22Rv1 (cell line): ENCODE data around the gene JAKMIP2.

ENCODE experiments used
- H3K27ac ChIP-seq: fragments of 450-650 bp; 2 replicates; pipeline ENCODE4 v1.5.1; 2017
- ZFX ChIP-seq: fragments of 450-650 bp; IDR thresholded peaks from 2 replicates; pipeline ENCODE4 v1.6.1; 2017; ENCODE audit warnings: antibody characterized with exemption, borderline replicate concordance
- TF ChIP-seq, protein P1 (sequence below): fragments of 450-650 bp; IDR thresholded peaks from 2 replicates; pipeline ENCODE4 v1.5.1; 2017; ENCODE audit warnings: mild to moderate bottlenecking

The JAKMIP2 gene

DNA sequence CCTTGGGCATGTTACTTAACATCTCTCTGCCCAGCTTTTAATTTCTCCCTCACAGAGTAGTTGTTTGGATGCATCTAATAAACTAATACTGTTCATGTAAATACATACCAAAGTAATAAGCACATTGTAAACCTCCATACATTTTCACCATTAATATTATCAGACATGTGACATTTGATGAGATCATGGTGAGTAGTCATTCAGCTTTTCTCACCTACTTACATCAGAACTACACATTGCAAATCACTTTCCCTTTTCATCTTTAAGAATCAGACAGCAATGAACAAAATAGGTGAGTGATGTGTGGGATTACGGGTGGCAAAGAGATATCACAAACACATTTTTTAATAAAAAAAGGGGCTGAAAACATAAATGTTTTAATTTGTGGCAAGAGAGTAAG lies 89.3 kb downstream of the JAKMIP2 start:
- no peak overlapping the region for H3K27ac ChIP-seq
- TF ChIP-seq, protein P1, sequence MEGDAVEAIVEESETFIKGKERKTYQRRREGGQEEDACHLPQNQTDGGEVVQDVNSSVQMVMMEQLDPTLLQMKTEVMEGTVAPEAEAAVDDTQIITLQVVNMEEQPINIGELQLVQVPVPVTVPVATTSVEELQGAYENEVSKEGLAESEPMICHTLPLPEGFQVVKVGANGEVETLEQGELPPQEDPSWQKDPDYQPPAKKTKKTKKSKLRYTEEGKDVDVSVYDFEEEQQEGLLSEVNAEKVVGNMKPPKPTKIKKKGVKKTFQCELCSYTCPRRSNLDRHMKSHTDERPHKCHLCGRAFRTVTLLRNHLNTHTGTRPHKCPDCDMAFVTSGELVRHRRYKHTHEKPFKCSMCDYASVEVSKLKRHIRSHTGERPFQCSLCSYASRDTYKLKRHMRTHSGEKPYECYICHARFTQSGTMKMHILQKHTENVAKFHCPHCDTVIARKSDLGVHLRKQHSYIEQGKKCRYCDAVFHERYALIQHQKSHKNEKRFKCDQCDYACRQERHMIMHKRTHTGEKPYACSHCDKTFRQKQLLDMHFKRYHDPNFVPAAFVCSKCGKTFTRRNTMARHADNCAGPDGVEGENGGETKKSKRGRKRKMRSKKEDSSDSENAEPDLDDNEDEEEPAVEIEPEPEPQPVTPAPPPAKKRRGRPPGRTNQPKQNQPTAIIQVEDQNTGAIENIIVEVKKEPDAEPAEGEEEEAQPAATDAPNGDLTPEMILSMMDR = no peak
- TF ChIP-seq ZFX = no peak

DNA sequence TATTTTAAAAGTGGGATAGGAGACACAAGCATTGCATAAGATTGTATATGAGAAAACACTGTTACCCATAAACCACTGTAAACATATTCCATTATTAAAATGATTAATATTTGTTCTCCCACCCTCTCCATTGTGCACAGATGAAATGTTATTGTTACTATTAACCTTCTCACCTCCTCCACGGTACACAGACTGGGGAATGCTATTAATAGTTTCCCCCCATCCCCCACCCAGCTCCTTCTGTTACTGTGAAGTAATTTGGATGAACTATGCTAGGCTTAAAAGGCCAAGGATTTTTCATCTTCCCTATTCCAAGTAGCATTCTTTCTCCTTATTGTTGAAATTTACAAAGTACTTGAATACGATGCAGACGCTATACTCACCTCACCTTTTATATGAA lies 91.4 kb downstream of the JAKMIP2 start:
- no peak for TF ChIP-seq ZFX
- TF ChIP-seq, protein P1 = no peak
- no peak overlapping the region for H3K27ac ChIP-seq

DNA sequence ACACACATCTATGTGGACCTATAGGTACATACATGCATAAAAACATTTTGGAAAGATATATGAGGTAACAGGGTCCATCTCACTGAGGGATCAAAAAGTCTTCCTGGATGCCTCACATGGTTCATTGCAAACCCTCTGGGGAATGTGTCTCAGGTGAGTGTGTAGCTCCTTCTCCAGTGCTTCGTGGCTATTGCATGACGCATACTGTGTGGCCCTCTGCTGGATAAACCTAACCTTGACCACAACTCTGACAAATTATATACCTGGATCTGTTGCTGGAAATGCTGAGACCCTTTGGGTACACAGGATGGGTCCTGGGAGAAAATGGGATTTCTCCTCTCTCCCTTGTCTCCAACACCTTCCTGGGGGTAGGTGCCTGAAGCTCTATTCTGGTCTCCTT lies 91.9 kb downstream of the JAKMIP2 start:
- TF ChIP-seq ZFX = no peak
- TF ChIP-seq, protein P1 = no peak; the same call in 1 of the 2 replicates

DNA sequence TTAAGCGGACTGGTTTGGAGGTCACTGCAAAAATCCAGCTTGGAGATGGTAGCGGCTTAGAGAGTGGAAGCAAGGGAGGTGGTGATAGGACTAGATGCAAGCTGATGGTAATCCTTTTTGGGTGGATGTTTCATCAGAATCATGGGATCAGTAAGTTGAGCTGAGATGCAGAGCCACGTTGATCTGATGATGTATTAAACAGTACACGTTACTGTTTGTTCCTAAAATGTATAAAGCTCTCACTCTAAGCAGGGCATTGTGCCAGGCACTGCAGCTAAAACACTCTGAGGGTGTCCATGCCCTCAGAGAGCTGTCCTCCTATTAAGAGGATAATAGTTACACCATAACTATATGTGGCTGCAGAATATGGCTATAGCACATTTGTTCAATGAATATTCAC lies 93.1 kb downstream of the JAKMIP2 start:
- TF ChIP-seq, protein P1 = no peak
- no peak for TF ChIP-seq ZFX
- H3K27ac ChIP-seq = no peak overlapping the region

More for the DNA sequence above, 91.9 kb downstream of the JAKMIP2 start:
- no peak overlapping the region for H3K27ac ChIP-seq

DNA sequence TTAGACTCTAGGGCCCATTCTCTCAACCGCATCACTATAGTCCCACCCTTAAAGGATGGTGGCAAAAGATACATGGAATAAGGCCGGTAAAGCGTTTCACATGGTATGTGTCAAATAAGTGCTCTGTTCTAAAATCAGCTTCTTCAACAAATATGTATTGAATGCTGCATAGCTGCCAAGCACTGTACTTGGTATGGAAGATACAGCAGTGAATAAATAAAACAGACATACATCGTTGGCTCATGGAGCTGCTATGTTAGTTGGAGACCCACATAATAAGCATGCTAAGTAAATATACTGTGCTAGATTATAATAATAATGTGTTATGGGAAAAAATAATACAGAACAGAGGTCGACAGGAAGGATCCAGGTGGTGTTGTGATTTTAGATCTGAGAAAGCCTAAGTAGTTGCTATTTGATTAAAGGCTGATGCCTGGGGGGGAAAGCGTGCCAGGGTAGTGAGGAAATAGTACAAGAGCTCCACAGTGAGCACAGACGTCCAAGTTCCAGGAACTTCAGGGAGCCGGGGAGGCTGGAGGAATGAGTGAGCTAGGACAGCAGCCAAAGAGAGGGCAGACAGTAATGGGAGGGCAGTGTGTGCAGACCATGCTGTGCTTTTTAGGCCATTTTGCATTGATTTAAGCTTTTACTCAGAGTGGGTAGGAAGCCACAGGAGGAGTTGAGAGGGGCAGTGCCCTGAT lies 93.7 kb downstream of the JAKMIP2 start:
- H3K27ac ChIP-seq = no peak overlapping the region
- no peak for TF ChIP-seq ZFX
- TF ChIP-seq, protein P1 = no peak

DNA sequence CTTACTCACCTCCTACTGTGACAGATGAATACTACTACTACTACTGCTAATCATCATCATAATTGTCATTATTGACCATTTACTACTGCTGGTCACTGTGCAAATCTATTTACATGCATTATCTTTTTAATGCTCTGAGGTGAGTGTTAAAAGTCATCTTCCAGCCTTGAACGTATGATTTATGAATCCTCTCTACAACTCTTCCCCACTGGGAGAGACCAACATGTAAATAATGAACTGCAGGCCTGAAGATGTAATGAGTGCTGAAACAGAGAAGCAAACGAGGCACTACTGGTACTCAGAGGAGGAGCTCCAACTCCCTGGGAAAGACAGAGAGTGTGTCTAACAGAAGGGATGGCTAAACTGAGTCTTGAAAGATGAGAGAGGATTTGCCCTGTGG lies 95.4 kb downstream of the JAKMIP2 start:
- no peak for TF ChIP-seq ZFX
- TF ChIP-seq, protein P1 = no peak
- H3K27ac ChIP-seq = no peak overlapping the region

DNA sequence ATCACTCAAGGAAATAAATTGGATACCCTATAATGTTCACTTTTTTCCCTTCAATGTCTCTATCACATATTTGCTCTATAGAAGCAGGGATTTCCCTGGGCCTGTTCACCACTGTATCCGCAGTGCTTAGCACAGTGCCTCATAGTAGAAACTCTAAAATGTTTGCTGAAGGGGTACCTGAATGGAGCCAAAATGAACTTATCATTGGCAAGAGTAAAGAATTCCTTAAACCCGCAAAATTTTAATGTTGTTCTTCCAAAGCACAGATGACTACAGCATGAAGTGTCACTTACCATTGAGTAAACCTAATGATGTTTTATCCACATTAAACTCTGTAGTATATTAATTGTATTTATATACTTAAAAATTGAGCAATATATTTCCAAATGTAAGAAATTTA lies 96.1 kb downstream of the JAKMIP2 start:
- TF ChIP-seq ZFX = no peak
- TF ChIP-seq, protein P1 = no peak
- no peak overlapping the region for H3K27ac ChIP-seq
